Stimulated activated CD4-positive, alpha-beta T cell treated with anti-CD3 and anti-CD28 coated beads, Interleukin-1b, Interleukin-23, amount 100 ng/mL, for 4 hours (primary cell): ENCODE results near the gene SLC31A2.

ENCODE experiments used
- DNase-seq, 2 donors: peaks; one replicate each; pipeline ENCODE4 v3.0.0-alpha.2; 2020; ENCODE audit warnings: low read depth in 2 of 2

SLC31A2 gene

DNA sequence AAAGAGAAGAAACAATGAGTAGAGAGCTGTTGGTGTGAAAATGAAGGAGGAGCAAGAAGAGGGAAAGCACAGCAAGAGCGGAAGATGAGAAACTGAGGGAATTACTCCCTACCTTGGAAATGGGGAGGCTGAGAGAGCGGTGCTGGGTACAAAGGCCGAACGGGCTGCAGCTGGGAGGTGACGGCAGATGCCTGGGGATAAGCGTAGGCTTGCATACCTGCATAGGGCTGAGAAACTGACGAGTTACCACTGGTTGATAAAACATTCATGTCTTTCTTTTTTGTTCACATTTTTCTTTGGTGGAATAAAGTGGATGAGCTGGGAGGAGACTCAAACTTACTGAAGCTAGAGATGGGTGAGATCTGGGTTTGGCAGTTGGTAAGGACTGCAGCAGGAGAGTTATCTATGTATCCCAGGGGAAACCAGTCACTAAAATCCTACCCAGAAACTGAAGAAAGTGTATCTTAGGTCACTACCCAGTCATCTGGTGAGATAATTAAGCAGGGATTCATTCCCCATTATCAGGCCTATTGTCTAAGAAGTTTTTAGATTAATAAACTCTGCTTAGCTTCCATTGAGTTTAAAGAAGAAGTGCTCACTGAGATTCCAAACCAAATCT is 35.4 kb downstream of the SLC31A2 start:
- DNase-seq, result no peak

DNA sequence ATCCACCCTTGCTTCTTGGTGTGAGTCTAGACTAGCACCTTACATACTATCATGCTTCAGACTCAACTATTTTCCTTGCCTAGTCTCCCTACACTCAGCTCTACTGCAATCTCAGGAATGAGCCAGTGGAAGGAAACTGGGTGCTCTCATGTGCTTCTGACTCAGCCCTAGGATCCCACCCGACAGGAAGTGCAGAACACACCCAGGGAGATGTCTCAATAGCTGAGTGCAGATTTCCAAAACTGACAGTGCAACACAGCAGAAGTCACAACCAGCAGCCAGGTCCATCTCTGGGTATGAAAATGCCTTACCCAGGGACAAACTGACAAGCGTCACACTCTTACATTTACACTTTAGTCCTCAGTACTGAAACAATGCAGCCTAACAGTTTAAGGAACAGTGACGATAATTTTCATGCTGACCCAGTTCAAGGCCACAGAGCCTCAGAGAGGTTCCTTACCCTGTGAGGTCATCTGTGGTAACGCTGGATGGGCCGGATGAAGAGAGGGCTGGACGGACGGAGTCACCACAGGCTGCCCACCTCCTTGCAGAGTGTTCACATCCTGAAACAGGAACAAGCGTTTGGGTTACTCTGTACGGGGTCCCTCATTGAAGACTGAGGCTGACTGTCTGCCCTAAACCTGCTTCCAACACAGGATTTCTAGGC is 37.3 kb downstream of the SLC31A2 start:
- DNase-seq, result no peak

DNA sequence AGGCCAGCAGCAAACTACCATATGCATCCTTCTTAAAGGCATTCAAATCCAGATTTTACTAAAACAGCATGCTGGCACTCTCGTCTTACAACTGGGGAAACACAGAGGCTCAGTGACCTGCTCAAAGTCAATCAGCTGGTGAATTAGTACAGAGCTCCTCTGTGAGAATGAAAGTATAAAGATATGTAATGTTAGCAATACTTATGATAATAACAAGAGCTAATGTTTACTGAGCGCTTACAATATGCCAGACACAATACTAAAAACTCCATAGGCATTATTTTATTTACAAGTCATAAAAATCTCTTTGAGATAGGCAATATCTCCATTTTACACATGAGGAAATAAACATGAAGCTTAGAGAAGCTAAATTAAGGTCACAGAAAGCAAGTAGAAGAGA is 41.6 kb downstream of the SLC31A2 start:
- no peak for DNase-seq

DNA sequence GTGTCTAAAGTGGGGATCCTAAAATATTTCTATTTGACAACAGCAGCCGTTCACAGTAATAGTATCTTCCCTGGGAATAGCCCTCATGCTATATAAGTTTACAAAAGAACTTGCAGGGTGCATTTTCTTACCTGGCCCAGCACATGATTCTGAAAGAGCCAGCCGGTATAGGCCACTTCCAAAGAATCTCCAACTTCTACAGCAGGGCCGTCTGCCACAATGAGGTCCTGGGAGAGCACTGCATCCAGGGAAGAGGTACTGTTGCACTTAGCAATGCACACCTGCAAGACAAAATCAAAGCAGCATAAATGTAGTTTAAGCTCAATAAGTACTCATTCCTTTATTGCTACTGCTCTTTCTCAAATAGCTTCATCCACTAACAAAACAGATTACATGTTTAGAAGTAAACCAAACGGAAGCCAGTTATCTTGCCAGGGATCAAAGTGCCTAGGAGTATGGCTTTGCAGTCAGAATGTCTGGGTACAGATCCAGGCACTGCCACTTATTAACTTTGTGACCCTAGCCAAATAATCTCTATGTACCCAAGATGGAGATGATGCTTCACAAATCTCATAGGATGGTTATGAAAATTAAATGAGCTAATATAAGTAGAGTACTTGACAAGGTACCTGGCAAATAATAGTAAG is 49.0 kb downstream of the SLC31A2 start:
- DNase-seq, result no peak

DNA sequence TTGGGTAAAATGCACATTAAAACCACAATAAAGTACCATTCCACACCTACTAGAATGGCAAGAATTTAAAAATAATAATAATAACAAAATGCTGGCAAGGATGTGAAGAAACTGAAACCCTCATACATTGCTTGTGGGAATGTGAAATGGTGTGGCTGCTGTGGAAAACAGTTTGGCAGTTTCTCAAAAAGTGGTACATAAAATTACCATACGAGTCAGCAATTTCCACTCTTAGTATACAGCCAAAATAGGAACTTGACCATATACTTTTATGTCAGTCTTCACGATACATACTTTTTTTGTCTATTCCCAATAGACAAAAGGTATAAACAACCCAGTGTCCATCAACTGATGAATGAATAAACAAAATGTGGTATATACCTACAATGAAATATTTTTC is 54.6 kb downstream of the SLC31A2 start:
- no peak for DNase-seq

DNA sequence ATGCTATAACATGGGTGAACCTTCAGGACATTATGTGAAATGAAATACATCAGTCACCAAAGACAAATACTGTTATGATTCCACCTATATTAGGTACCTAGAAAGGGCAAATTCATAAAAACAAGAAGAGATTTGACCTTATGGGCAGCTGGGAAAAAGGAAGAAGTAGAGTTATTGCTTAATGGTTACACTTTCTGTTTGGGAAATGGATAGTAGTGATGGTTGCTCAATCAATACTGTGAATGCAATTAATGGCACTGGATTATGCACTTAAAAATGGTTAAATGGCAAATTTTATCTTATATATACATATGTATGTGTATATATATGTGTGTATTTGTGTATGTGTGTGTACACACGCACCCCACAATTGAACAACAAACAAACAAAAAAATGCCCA is 55.1 kb downstream of the SLC31A2 start:
- DNase-seq, result no peak

DNA sequence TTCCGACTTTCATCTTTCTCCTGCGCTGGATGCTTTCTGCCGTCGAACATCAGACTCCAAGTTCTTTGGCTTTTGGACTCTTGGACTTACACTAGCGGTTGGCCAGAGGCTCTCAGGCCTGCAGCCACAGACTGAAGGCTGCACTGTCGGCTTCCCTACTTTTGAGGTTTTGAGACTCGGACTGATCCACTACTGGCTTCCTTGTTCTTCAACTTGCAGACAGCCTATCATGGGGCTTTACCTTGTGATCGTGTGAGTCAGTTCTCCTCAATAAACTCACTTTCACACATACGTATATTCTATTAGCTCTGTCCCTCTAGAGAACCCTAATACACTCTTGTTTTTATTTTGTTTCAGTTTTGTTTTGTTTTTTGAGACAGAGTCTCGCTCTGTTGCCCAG is 60.0 kb downstream of the SLC31A2 start:
- DNase-seq, result no peak
